Neural crest cell (in vitro differentiated cells): ENCODE measurements around the gene REN. TPM values are rescaled to one million over a fixed set of nuclear protein-coding genes. Genes with fewer than 3 reads are reported as not detected.

Experiments used
- DNase-seq: peaks from one replicate; pipeline ENCODE4 v3.0.0; 2021; ENCODE audit warnings: low read depth, mixed read lengths, low spot score
- H3K27ac Mint-ChIP-seq: one replicate; pipeline ENCODE4 v1.8.0; 2021; ENCODE audit warnings: mild to moderate bottlenecking, mixed read lengths; ENCODE audit not compliant: unreplicated experiment
- H3K27me3 Mint-ChIP-seq: 2 replicates; pipeline ENCODE4 v1.8.0; 2021; ENCODE audit warnings: low read depth, mild to moderate bottlenecking, mixed read lengths
- H3K36me3 Mint-ChIP-seq: 2 replicates; pipeline ENCODE4 v1.8.0; 2021; ENCODE audit warnings: low read depth, mild to moderate bottlenecking, mixed read lengths
- H3K4me1 Mint-ChIP-seq: 2 replicates; pipeline ENCODE4 v1.8.0; 2021; ENCODE audit warnings: mixed read lengths
- H3K4me3 Mint-ChIP-seq: one replicate; pipeline ENCODE4 v1.8.0; 2021; ENCODE audit warnings: mild to moderate bottlenecking, mixed read lengths
- H3K9me3 Mint-ChIP-seq: 2 replicates; pipeline ENCODE4 v1.8.0; 2021; ENCODE audit warnings: mixed read lengths
- CTCF ChIP-seq: fragments of 200-600 bp; sonication (generic); conservative IDR thresholded peaks from 2 replicates; pipeline ENCODE4 v1.5.0; 2021; ENCODE audit warnings: antibody characterized with exemption, mild to moderate bottlenecking
- long read RNA-seq: library from polyadenylated mRNA; unstranded; transcript quantifications from one replicate; pipeline ENCODE4 v2.0.0, GENCODE V29; 2020
- total RNA-seq: library from RNA; stranded (reverse); gene quantifications from 2 replicates; pipeline ENCODE4 v1.2.1, GENCODE V29; 2021

Gene REN
- not detected in 2 replicates for total RNA-seq
- long read RNA-seq: 0 reads

- no peak for TF ChIP-seq CTCF
- H3K4me3 Mint-ChIP-seq: no peak within 1 kb of the TSS
- DNase-seq: no peak
- H3K27me3 Mint-ChIP-seq: peaks cover 13% of the 10 kb centered on the region
- H3K4me1 Mint-ChIP-seq: no peaks in the 10 kb centered on the region
- H3K36me3 Mint-ChIP-seq: no peaks in the 10 kb centered on the region
- no peak within 1 kb of the TSS for H3K27ac Mint-ChIP-seq
- H3K9me3 Mint-ChIP-seq: peaks cover 4% of the 10 kb centered on the region
Measured at GRCh38 chr1:204166219-204166618, at the start of gene REN. Gene REN (minus strand): TSS chr1:204166337. CDS start chr1:204166293, 44 bp downstream.

- DNase-seq: peak; percentile 57
- H3K27ac Mint-ChIP-seq: peak within 1 kb of the TSS; percentile 9
- peaks cover 30% of the 10 kb centered on the region for H3K27me3 Mint-ChIP-seq
- H3K4me1 Mint-ChIP-seq: peaks cover 5% of the 10 kb centered on the region
- H3K36me3 Mint-ChIP-seq: no peaks in the 10 kb centered on the region
- H3K4me3 Mint-ChIP-seq: peak within 1 kb of the TSS; percentile 4
- TF ChIP-seq CTCF: peak; percentile 74
- no peaks in the 10 kb centered on the region for H3K9me3 Mint-ChIP-seq
Measured at GRCh38 chr1:204213668-204214662, 47.8 kb upstream of the REN start, which contains the start of gene GOLT1A. Gene GOLT1A (minus strand): TSS chr1:204213988. CDS start chr1:204213906, 82 bp downstream.

GRCh38 chr1:204212715-204213114, 46.6 kb upstream of the REN start:
- H3K4me3 Mint-ChIP-seq: no peak overlapping the region

GRCh38 chr1:204211046-204211445, 44.9 kb upstream of the REN start:
- TF ChIP-seq CTCF: no peak
- Mint-ChIP-seq H3K4me3 (no peak overlapping the region), H3K9me3 (no peaks in the 10 kb centered on the region), H3K27me3 (peaks cover 50% of the 10 kb centered on the region), H3K36me3 (no peaks in the 10 kb centered on the region), H3K4me1 (peaks cover 5% of the 10 kb centered on the region), H3K27ac (no peak overlapping the region)
- DNase-seq: no peak

More at GRCh38 chr1:204212715-204213114, 46.6 kb upstream of the REN start:
- Mint-ChIP-seq H3K36me3 (no peaks in the 10 kb centered on the region), H3K9me3 (no peaks in the 10 kb centered on the region), H3K27ac (no peak overlapping the region), H3K27me3 (peaks cover 35% of the 10 kb centered on the region), H3K4me1 (peaks cover 5% of the 10 kb centered on the region)
- DNase-seq: no peak
- no peak for TF ChIP-seq CTCF

- peak; percentile 79 for DNase-seq
- Mint-ChIP-seq H3K27me3 (peaks cover 78% of the 10 kb centered on the region), H3K36me3 (no peaks in the 10 kb centered on the region), H3K4me3 (no peak overlapping the region), H3K4me1 (no peaks in the 10 kb centered on the region), H3K27ac (no peak overlapping the region), H3K9me3 (no peaks in the 10 kb centered on the region)
- TF ChIP-seq CTCF: peak; percentile 93
Measured at GRCh38 chr1:204207136-204207616, 41.0 kb upstream of the REN start.
